ENCODE data around the gene JAM3.
"Not testable (repeated sequence)": the region's sequence is repeated elsewhere in the genome, so short reads cannot be mapped to it uniquely, and the experiment has no call there.

JAM3 gene

DNA sequence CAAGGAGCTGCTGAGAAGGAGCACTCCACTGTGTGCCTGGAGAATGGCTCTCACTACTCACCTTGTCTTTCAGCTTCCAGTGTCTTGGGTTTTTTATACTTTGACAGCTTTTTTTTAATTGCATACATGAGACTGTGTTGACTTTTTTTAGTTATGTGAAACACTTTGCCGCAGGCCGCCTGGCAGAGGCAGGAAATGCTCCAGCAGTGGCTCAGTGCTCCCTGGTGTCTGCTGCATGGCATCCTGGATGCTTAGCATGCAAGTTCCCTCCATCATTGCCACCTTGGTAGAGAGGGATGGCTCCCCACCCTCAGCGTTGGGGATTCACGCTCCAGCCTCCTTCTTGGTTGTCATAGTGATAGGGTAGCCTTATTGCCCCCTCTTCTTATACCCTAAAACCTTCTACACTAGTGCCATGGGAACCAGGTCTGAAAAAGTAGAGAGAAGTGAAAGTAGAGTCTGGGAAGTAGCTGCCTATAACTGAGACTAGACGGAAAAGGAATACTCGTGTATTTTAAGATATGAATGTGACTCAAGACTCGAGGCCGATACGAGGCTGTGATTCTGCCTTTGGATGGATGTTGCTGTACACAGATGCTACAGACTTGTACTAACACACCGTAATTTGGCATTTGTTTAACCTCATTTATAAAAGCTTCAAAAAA is 82.3 kb downstream of the JAM3 start:
- DNase-seq = no peak

DNA sequence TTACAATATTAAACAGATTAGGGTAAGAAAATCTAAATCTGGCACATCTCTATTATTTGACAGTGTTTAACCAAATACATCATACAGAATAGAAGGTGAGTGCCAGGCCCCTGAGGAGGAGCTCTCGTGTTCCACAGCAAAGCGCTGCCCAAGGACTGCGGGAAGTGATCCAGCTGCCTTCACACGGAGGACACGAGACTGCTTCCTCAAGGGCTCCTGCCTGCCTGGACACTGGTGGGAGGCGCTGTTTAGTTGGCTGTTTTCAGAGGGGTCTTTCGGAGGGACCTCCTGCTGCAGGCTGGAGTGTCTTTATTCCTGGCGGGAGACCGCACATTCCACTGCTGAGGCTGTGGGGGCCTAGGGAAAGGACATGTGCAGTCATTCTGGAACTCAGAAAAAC is 83.8 kb downstream of the JAM3 start:
- DNase-seq = no peak

DNA sequence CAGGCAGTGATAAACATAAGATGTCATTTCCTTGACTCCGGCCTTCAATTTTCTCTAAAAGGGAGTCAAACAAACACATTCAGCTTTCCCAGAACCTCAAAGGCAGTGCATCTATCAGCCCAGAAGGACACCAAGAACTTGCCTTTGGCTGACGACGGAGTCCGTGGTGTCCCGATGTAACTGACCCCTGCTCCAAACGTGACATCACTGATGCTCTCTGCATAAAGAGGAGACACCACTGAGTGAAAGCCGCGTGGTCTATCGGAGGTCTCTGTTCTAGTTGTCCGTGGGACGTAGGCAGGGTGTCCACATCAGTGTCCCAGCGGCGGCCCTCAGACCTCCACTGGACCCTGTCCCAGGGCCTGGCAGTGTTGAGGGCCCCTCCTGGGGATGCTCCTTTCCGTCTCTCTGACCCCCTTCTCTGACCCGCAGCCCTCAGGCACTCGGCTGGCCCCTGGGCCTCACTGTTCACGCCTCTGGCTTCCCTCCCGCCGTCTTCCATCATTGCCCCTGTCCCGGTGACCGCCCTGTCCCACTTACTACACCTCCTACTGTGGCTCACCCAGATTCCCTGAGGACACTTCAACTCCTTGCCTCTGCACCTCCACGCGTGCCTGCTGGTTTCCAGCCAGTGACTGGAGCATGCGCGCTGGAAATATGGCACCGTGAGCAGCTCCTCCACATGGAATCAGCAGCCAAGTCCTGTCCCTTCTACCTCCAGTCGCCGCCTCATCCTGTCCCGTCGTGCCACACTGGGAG is 84.5 kb downstream of the JAM3 start:
- no peak for DNase-seq

DNA sequence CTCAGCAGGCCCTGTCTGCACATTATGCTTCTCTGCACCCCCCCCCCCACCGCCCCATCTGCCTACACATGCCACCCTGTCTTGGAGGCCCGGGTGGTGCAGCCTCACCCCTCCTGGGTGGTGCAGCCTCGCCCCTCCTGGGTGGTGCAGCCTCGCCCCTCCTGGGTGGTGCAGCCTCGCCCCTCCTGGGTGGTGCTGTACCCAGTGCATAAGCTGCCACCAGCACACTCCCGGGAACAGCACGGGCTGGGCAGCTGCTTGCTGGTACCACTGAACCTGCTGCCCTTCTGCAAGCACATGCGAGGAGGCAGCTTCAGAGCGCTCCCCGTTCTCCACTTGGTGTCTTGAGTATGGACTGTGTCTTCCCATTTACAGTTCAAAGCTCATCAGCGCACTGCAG is 85.6 kb downstream of the JAM3 start:
- no peak for DNase-seq

DNA sequence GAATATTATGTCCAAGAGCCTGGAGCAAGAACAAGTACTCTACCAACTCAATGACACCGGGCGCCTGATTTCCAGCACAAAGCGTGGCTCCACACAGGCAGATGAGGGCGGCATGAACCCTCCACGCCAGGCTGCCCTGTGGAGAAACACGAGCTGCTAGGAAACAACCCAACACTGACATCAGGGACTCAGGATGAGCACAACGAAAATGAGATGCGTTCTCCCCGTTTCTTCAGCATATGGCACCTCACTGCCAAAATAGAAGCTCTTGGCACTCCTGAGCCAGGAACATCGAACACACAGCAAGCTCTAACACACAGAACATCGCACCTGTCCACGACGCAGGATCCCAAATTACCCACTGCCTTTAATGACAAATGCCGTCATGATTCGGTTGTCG is 86.6 kb downstream of the JAM3 start:
- DNase-seq = no peak

DNA sequence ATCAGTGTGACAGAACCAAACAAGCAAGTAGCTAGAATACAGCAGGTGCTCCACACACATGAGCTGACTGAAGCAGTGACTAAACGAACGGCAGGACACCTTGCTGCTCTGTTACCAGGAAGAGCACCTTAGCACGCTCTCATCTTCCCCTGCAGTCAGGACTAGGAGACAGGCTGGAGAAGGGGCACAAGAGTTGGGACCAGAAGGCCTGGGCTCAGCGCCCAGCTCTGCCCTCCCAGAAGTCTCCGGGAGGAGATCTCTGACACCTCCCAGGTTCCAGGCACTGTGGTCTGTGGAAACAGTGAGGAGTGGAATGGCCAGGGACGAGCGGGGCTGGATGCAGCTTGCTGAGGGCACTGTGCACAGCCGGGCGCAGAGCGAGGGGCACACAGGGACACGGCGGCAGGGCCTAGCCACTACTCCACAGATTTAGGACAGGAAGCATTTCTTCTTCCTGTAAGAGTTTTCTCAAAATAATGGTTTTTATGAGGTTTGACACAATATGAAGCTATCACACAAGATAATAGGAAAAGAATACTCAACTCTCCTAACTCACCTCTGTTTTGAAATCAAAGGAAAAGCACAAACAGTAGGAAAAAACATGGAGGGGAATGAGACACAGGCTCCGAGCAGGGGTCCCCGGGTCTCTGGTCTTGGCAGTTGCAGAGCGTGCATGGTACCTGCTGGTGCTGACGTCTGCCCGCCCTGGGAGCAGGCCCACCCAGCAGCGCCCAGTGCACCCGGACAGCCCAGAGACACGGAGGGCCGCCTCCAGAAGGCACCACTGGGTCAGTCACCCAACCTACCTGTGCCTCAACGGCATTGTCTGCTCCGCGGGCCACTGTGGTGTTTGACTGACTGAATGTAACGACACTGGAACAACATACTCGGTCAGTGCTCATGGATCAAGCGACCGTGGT is 87.3 kb downstream of the JAM3 start:
- no peak for DNase-seq

DNA sequence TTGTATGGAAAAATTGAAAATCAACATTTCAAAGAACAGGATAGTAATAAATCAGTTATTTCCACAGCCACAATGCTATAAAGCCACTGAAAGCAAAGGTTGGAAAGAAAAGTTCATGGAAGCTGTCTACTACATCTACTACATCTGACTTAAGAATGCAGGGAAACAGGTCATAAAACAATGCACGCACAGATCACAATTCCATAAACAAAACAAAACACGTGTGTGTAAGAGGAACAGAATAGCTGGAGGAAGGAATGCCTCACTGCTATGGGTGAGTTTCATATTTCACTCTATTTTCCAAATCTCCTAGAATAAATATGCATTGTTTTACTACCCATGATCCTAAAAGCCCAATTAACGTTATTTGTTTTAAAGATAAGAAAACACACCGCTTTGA is 88.6 kb downstream of the JAM3 start:
- DNase-seq = no peak

DNA sequence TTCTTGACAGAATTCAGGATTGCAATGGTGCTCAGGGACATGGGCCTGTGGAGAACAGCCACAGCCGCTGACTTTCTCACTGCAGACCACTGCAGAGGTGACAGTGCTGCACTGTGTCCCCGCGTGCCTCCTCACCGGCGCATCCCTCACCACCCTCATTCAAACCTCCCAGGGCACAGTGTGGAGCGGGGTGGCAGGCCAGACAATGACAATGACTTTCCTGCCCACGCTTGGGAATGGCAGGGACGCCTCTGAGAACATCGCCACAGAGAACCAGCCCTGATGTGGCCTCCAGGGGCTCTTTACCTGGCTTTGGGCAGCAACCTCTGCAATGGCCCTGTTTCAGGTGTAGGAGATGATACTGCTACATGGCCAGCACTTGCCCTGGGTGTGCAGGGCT is 89.2 kb downstream of the JAM3 start:
- no peak for DNase-seq

DNA sequence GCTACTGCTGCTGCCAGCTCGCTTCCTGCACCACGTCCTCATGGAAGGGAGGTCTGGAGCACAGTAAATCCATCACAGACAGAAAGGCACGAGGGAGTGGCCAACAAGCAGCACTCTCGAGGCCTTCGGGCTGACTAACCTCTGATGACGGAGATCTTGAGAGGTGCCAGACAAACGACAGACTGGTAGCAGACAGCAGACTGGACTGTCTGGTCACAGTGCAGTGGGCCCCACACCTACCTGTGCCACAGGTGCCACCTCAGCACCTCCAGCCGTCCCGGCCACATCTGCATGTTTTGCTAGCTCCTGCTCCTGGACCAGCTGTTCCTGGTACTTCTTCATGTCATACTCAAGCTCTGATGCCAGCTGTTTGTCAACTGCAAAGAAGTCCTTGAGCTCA is 90.8 kb downstream of the JAM3 start:
- DNase-seq = no peak

DNA sequence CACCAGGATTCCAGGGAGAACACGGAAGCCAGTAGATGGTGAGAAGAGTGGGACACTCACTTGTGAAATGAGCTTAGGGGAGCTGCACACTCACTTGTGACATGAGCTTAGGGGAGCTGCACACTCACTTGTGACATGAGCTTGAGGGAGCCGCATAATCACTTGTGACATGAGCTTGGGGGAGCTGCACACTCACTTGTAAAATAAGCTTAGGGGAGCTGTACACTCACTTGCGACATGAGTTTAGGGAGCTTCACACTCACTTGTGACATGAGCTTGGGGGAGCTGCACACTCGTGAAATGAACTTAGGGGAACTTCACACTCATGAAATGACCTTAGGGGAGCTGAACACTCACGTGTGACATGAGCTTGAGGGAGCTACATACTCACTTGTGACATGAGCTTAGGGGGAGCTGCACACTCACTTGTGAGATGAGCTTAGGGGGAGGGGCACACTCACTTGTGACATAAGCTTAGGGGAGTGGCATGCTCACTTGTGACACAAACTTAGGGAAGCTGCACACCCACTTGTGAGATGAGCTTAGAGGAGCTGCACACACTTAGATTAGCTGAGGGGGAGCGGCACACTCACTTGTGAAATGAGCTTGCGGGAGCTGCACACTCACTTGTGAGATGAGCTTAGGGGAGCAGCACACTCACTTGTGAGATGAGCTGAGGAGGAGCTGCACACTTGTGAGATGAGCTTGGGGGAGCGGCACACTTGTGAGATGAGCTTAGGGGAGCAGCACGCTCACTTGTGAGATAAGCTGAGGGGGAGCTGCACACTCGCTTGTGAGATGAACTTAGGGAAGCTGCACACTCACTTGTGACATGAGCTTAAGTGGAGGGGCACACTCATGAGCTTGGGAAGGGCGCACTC is 95.9 kb downstream of the JAM3 start:
- no peak for DNase-seq

DNA sequence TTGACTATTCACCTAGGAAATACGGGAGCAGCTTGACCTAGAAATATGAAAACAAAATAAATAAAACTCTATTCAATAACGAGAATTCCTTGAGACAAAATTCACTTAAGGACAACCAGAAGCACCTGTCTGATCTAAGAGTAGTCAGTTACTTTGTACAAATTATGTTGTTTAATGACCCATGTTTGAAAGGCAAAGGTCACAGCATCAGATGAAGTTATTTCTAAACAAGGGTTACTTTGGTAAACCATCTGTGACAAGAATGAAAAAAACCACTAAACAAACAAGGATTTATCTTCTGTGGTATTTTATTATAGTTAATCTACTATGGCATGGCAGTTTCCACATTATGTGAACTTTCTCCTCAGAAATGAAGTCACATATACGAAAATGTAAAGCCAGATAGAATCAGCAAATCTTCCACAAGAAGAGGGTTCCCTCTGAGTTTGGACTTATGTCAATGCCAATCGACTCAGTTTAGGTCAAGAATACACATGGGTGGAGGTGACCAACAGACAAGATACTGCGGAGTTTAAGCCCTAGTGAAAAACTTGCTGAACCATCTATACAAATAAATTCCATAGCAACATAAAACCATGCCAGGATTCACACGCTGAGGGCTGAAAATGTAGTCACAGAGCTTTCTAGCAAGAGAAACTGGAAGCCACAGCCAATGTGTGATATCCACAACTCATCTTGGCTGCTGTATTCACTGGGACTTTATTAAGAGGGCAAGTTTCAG is 101.5 kb downstream of the JAM3 start:
- no peak for DNase-seq

DNA sequence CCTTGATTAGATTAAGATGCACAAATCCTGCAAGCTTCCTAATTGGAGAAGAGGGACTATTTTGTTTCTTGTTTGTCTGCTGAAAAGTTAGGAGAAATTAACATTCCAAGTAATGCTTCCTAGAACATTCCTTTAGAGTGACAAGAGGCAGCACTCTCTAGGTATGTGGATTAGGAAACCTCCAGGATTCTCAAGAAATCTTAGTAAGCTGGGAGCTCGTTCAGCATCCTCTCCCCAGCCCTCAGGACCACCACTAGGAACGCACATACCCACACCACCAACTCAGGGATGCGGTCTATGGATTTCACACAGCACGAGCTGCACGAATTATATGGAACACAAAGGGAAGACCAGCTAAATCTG is 102.0 kb downstream of the JAM3 start:
- no peak for DNase-seq

DNA sequence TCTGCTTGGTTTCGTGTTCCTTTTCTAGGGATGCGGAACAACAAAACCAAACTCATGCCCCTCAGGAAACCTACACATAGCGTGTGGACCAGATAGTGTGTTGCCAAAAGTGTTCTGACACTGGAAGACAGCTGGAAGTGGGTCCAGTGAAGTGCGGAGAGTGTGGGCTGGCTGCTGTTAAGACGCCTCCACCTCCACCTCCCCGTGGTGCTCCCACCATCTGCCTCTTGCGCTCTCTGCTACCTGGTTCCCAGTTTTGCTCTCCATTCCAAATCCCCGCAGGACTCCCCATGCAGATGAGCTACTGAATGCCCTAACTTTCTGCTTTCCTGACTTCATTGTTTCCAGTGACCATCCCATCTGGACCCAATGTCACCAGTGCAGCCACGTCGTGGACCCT is 103.1 kb downstream of the JAM3 start:
- no peak for DNase-seq

DNA sequence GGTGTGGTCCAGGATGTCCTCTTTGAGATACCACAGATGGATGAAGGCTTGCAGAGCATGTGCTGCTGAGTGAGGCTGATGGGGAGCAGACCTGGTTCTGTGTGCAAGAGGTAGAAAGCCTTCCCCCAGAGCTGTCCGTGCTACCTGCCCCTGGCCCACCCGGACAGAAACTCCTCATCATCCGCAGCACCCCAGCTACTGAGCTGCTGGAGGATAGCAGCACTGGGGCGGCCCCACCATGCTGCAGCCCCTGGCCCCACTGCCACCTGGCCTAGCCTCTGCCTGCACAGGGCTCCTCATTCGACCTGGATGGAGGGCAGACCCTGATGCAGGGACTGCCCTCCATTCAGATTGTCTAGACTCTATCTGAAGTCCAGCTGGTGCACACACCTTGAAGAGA is 104.4 kb downstream of the JAM3 start:
- DNase-seq = no peak

DNA sequence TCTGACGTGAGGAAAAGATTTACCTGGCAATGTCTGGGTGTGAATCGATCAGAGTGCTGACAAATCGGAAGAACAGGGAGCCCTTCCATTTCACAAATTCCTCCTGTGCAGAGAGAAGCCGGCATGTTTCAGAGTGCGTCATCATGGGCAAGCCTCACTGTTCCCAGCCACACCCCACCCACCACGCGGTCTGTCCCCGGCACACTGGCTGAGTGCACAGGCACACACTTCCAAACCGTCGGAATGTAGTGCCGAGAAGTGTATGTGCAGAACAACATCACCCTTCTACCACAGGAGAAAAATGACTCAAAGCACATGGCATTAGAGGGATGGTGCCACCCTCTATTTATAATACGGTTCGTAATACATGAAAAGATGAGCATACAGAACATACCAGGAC is 107.4 kb downstream of the JAM3 start:
- no peak for DNase-seq

DNA sequence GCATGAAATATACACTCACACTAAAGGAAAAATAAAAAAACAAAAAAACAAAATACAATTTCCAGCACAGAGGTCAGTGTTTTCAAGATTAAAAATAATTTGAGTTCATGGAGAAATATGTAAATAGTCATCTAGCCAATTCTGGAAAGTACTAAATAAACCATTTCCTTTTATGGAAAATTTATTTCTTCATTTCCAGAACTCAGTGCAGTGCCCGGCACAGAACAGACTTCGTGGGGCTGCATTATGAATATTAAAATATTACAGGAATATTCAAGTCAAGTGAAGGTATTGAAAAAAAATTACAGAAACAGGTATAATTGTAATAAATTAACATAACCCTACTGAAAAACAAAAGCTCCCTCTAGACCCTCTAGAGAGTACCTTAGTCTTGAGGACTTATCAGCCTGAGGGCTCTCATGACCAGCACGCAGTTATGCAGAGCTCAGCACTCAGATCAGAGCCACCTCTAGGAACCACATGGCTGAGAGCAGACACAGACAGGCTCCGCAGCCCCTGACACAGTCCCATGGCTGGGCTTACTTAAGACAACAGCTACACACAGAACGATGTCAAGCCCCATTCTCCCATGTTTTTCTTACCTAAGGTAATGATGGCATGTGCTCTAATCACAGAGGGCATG is 109.3 kb downstream of the JAM3 start:
- DNase-seq = no peak

DNA sequence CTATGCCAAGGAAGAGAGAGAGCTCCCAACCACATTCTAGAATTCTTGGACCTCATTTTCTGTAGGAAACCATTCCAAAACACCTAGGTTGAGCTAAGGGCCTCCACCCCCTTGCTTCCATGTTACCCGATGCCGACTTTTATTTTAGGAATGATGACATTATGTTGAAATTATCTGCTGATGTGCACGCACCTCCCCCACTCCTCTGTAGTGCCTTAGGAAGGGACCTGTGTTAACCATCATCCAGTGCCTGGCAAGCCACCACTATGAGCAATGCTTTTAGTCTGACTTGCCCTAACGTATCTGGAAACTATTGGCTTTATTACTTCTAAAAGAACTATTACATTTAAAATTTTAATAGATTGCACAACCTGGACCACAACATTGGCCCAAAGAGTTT is 112.8 kb downstream of the JAM3 start:
- no peak for DNase-seq

DNA sequence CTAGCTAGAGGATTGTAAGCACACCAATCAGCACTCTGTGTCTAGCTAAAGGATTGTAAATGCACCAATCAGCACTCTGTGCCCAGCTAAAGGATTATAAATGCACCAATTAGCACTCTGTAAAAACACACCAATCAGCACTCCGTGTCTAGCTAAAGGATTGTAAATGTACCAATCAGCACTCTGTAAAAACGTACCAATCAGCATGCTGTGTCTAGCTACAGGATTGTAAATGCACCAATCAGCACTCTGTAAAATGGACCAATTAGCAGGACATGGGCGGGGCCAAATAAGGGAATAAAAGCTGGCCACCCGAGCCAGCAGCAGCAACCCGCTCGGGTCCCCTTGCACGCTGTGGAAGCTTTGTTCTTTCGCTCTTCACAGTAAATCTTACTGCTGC is 119.2 kb downstream of the JAM3 start:
- not testable (repeated sequence) for DNase-seq

DNA sequence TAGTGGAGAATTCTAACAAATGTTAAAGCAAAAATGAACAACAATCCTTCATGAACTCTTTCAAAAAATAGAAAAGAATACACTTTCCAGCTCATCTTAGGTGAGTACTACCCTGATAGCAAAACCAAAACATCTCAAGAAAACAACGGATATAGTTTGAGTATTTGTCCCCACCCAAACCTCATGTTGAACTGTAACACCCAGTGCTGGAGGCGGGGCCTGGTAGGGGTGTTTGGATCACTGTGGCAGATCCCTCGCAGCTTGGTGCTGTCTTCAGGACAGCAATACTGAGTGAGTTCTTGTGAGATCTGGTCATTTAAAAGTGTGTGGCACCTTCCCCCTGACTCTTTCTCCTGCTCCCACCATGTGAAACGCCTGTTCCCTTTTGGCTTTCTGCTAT is 127.9 kb downstream of the JAM3 start:
- DNase-seq = no peak

DNA sequence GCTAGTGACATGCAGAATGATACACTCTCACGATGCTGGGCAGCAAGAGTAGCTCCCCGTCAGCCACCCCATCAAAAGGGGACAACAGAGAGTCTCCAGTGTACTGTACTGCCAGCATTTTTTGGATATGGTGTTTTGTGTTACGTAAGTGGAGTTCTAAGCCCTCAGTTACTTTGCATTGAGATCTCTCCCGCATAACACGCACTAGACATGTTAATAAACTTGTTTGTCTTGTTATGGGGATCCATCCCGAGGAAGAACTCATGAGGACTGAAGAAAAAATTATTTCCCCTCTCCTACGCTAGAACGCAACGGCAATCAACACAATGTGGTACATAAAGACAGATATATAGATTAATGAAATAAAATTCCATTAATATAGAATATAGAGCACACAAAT is 130.7 kb downstream of the JAM3 start:
- no peak for DNase-seq

DNA sequence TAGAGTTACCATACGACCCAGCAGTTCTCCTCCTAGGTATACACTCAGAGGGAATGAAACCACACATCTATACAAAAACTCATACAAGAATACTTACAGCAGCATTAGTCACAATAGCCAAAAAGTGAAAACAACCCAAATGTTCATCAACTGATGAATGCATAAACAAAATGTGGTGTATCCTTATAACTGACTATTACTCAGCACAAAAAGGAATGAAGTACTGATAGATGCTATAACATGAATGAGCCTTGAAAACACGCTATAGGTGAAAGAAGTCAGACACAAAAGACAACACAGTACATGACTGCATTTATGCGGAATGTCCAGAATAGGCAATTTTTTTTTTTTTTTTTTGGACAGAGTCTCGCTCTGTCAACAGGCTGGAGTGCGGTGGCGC is 131.8 kb downstream of the JAM3 start:
- no peak for DNase-seq
